Right atrium auricular region (tissue), 2 donors: ENCODE data around the gene ASPA. TPM values are rescaled to one million over a fixed set of nuclear protein-coding genes. Genes with fewer than 3 reads are reported as not detected.

ENCODE experiments used
- DNase-seq: peaks from one replicate; pipeline ENCODE4 v3.0.0-alpha.2; 2019; ENCODE audit warnings: low spot score
- H3K27ac ChIP-seq, 2 donors: fragments of 200-600 bp; sonication (generic); 1 replicate in 1 of 2; 2 replicates in 1 of 2; pipeline ENCODE4 v1.5.1; 2016 to 2019
- H3K27me3 ChIP-seq, 2 donors: fragments of 200-600 bp; sonication (generic); one replicate each; pipeline versions ENCODE4 v1.5.1 to v1.6.0; 2017 to 2019
- H3K36me3 ChIP-seq: fragments of 200-600 bp; sonication (generic); one replicate; pipeline ENCODE4 v1.5.1; 2016
- H3K4me1 ChIP-seq, 2 donors: fragments of 200-600 bp; sonication (generic); one replicate each; pipeline versions ENCODE4 v1.5.1 to v1.6.0; 2017 to 2019
- H3K4me3 ChIP-seq, 2 donors: fragments of 200-600 bp; sonication (generic); 1 replicate in 1 of 2; 2 replicates in 1 of 2; pipeline ENCODE4 v1.5.1; 2017 to 2019; ENCODE audit warnings: mild to moderate bottlenecking in 1 of 2, moderate library complexity in 1 of 2
- H3K9me3 ChIP-seq, 2 donors: fragments of 200-600 bp; sonication (generic); one replicate each; pipeline ENCODE4 v1.5.1; 2019
- CTCF ChIP-seq, 2 donors: fragments of 200-600 bp; sonication (generic); IDR thresholded peaks; one replicate each; pipeline ENCODE4 v1.5.1; 2019; ENCODE audit warnings: antibody characterized with exemption in 2 of 2
- total RNA-seq, 2 donors: library from RNA; depleted of rRNA; stranded (reverse); fragments of >200 nt; gene quantifications; one replicate each; pipeline ENCODE4 v1.1.0, GENCODE V29; 2016

ASPA gene
- total RNA-seq, 2 donors from 2014 or later, result 0.33 to 1.0 TPM

GRCh38 chr17:3502466-3502865 lies 26.7 kb downstream of the ASPA start:
- no peaks in the 10 kb centered on the region for H3K4me1 ChIP-seq
- H3K4me3 ChIP-seq, result no peak overlapping the region
- H3K36me3 ChIP-seq, result no peaks in the 10 kb centered on the region
- no peak for TF ChIP-seq CTCF (IDR thresholded peaks at IDR 0.05)
- H3K27ac ChIP-seq, result no peak overlapping the region
- DNase-seq, result no peak
- H3K9me3 ChIP-seq, result no peaks in the 10 kb centered on the region
- H3K27me3 ChIP-seq, result no peaks in the 10 kb centered on the region

DNA sequence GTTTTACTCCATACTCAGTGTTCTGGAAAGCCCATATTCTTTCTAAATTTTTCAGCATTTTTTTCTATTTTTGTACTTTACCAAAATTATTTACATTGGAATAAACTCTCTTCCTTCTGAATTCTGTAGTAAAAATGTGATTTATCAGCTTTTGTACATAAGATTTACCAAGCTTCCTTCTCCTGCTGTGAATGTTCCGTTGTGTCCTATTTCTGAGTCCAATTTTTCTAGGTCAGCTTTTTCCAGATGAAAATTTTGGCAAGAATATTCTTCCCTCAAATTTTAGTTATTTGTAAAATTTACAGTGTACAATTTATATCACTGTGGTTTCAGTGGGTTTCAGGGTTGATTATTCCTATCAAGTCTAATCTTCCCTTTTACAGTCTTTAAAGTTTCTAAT lies 27.5 kb downstream of the ASPA start:
- no peak for DNase-seq
- H3K9me3 ChIP-seq, result no peaks in the 10 kb centered on the region
- no peak overlapping the region for H3K4me3 ChIP-seq
- TF ChIP-seq CTCF (IDR thresholded peaks at IDR 0.05), result no peak
- H3K27ac ChIP-seq, result no peak overlapping the region
- H3K36me3 ChIP-seq, result no peaks in the 10 kb centered on the region
- no peaks in the 10 kb centered on the region for H3K27me3 ChIP-seq
- H3K4me1 ChIP-seq, result no peaks in the 10 kb centered on the region

- Histone ChIP-seq H3K27ac (no peak overlapping the region), H3K9me3 (no peaks in the 10 kb centered on the region), H3K27me3 (no peaks in the 10 kb centered on the region), H3K36me3 (no peaks in the 10 kb centered on the region), H3K4me3 (no peak overlapping the region), H3K4me1 (no peaks in the 10 kb centered on the region)
- no peak for DNase-seq
- no peak for TF ChIP-seq CTCF (IDR thresholded peaks at IDR 0.05)
These were observed 29.2 kb downstream of the ASPA start for GRCh38 chr17:3505008-3505407.

GRCh38 chr17:3506054-3506453 lies 30.3 kb downstream of the ASPA start:
- no peaks in the 10 kb centered on the region for H3K36me3 ChIP-seq
- no peaks in the 10 kb centered on the region for H3K27me3 ChIP-seq
- no peak overlapping the region for H3K4me3 ChIP-seq
- no peak overlapping the region for H3K27ac ChIP-seq
- no peaks in the 10 kb centered on the region for H3K9me3 ChIP-seq
- TF ChIP-seq CTCF (IDR thresholded peaks at IDR 0.05), result no peak
- no peak for DNase-seq
- peaks cover 0 to 3% of the 10 kb centered on the region in 2 donors for H3K4me1 ChIP-seq

DNA sequence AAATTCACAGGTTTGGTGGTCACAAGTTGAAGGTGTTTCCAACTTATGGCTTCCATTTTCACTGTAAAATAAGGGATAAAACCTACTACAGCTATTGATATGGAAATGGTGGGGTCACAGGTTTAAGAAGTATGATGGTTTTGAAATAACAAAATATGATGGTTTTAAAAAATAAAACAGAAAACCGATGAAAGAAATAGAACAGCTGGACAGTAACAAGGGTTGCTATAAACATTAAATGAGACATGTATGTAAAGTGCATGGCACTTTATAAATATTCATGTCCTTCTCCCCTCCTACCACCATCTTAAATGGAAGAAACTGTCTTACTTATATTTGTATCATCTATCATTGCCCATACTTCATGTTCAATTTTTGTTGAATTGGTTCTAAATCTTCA lies 31.3 kb downstream of the ASPA start:
- H3K4me3 ChIP-seq, result no peak overlapping the region
- TF ChIP-seq CTCF (IDR thresholded peaks at IDR 0.05), result no peak
- no peak for DNase-seq
- H3K36me3 ChIP-seq, result no peaks in the 10 kb centered on the region
- H3K27ac ChIP-seq, result no peak overlapping the region
- H3K27me3 ChIP-seq, result no peaks in the 10 kb centered on the region
- no peaks in the 10 kb centered on the region for H3K9me3 ChIP-seq
- peaks cover 0 to 13% of the 10 kb centered on the region in 2 donors for H3K4me1 ChIP-seq

- no peak overlapping the region for H3K27ac ChIP-seq
- H3K27me3 ChIP-seq, result no peaks in the 10 kb centered on the region
- H3K4me1 ChIP-seq, result peaks cover 0 to 19% of the 10 kb centered on the region in 2 donors
- no peak for TF ChIP-seq CTCF (IDR thresholded peaks at IDR 0.05)
- no peaks in the 10 kb centered on the region for H3K36me3 ChIP-seq
- H3K9me3 ChIP-seq, result no peaks in the 10 kb centered on the region
- no peak overlapping the region for H3K4me3 ChIP-seq
- no peak for DNase-seq
These were observed 32.1 kb downstream of the ASPA start for GRCh38 chr17:3507869-3508268.
